ENCODE results near the gene VAMP2.

The VAMP2 gene

GRCh38 chr17:8138374-8138671 lies 24.4 kb downstream of the VAMP2 start:
- no peaks in the 10 kb centered on the region for H3K27me3 ChIP-seq (ENCODE audit: low read depth, low read length)
- H3K9me3 ChIP-seq (ENCODE audit: control insufficient read depth in 1 of 2, low read length in 2 of 2): no peaks in the 10 kb centered on the region
- H3K27ac ChIP-seq (ENCODE audit: low read length): peak overlapping the region; percentile 80
- H3K4me3 ChIP-seq (ENCODE audit: low read depth in 1 of 2, low read length in 2 of 2): peak overlapping the region; percentile 30 to 43
- peaks cover 0 to 22% of the 10 kb centered on the region in 2 donors for H3K4me1 ChIP-seq (ENCODE audit: control insufficient read depth in 1 of 2, insufficient read depth in 2 of 2, low read length in 2 of 2)
- peaks cover 35 to 37% of the 10 kb centered on the region in 2 donors for H3K36me3 ChIP-seq (ENCODE audit: control insufficient read depth in 1 of 2, insufficient read depth in 2 of 2, low read length in 2 of 2)

GRCh38 chr17:8137645-8138373 lies 24.9 kb downstream of the VAMP2 start:
- Histone ChIP-seq H3K27ac (ENCODE audit: low read length) (peak overlapping the region; percentile 80), H3K9me3 (ENCODE audit: control insufficient read depth in 1 of 2, low read length in 2 of 2) (no peaks in the 10 kb centered on the region), H3K36me3 (ENCODE audit: control insufficient read depth in 1 of 2, insufficient read depth in 2 of 2, low read length in 2 of 2) (peaks cover 32 to 35% of the 10 kb centered on the region in 2 donors), H3K4me1 (ENCODE audit: control insufficient read depth in 1 of 2, insufficient read depth in 2 of 2, low read length in 2 of 2) (peaks cover 0 to 22% of the 10 kb centered on the region in 2 donors), H3K27me3 (ENCODE audit: low read depth, low read length) (no peaks in the 10 kb centered on the region), H3K4me3 (ENCODE audit: low read depth in 1 of 2, low read length in 2 of 2) (peak overlapping the region; percentile 30 to 43)

- peaks cover 0 to 7% of the 10 kb centered on the region in 2 donors for H3K4me1 ChIP-seq (ENCODE audit: control insufficient read depth in 1 of 2, insufficient read depth in 2 of 2, low read length in 2 of 2)
- no peaks in the 10 kb centered on the region for H3K9me3 ChIP-seq (ENCODE audit: control insufficient read depth in 1 of 2, low read length in 2 of 2)
- H3K27ac ChIP-seq (ENCODE audit: low read length): no peak overlapping the region
- no peak overlapping the region for H3K4me3 ChIP-seq (ENCODE audit: low read depth in 1 of 2, low read length in 2 of 2)
- no peaks in the 10 kb centered on the region for H3K27me3 ChIP-seq (ENCODE audit: low read depth, low read length)
- H3K36me3 ChIP-seq (ENCODE audit: control insufficient read depth in 1 of 2, insufficient read depth in 2 of 2, low read length in 2 of 2): no peaks in the 10 kb centered on the region
These were observed 28.8 kb downstream of the VAMP2 start for GRCh38 chr17:8133941-8134340.

DNA sequence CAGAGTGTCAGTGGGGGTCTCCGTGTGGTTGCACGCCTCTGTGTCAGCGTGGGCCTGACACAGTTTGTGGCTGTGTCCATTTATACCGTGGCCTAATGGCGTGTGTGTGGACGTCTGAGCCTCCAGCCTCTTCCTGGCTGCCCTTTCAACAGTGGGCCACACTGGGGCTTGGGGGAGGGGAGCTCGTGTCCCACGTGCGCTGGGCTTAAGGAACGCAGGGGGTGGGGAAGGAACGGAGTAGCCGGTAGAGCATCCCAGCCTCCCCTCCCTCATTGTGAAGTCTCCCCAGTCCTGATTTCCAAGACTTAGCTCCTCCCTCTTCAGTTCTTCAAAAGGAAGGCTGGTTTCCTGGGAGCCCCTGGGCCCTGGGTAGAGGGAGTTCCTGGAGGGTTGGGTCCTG lies 29.3 kb downstream of the VAMP2 start:
- Histone ChIP-seq H3K4me3 (ENCODE audit: low read depth in 1 of 2, low read length in 2 of 2) (no peak overlapping the region), H3K9me3 (ENCODE audit: control insufficient read depth in 1 of 2, low read length in 2 of 2) (no peaks in the 10 kb centered on the region), H3K27ac (ENCODE audit: low read length) (no peak overlapping the region), H3K27me3 (ENCODE audit: low read depth, low read length) (no peaks in the 10 kb centered on the region), H3K36me3 (ENCODE audit: control insufficient read depth in 1 of 2, insufficient read depth in 2 of 2, low read length in 2 of 2) (no peaks in the 10 kb centered on the region), H3K4me1 (ENCODE audit: control insufficient read depth in 1 of 2, insufficient read depth in 2 of 2, low read length in 2 of 2) (peaks cover 0 to 7% of the 10 kb centered on the region in 2 donors)

GRCh38 chr17:8131844-8132441 lies 30.8 kb downstream of the VAMP2 start:
- H3K4me3 ChIP-seq (ENCODE audit: low read depth in 1 of 2, low read length in 2 of 2): no peak overlapping the region
- H3K9me3 ChIP-seq (ENCODE audit: control insufficient read depth in 1 of 2, low read length in 2 of 2): no peaks in the 10 kb centered on the region
- H3K36me3 ChIP-seq (ENCODE audit: control insufficient read depth in 1 of 2, insufficient read depth in 2 of 2, low read length in 2 of 2): no peaks in the 10 kb centered on the region
- H3K4me1 ChIP-seq (ENCODE audit: control insufficient read depth in 1 of 2, insufficient read depth in 2 of 2, low read length in 2 of 2): peaks cover 0 to 4% of the 10 kb centered on the region in 2 donors
- no peak overlapping the region for H3K27ac ChIP-seq (ENCODE audit: low read length)
- peaks cover 3% of the 10 kb centered on the region for H3K27me3 ChIP-seq (ENCODE audit: low read depth, low read length)

GRCh38 chr17:8128125-8128784 lies 34.5 kb downstream of the VAMP2 start:
- Histone ChIP-seq H3K4me1 (ENCODE audit: control insufficient read depth in 1 of 2, insufficient read depth in 2 of 2, low read length in 2 of 2) (peaks cover 13 to 36% of the 10 kb centered on the region in 2 donors), H3K9me3 (ENCODE audit: control insufficient read depth in 1 of 2, low read length in 2 of 2) (no peaks in the 10 kb centered on the region), H3K36me3 (ENCODE audit: control insufficient read depth in 1 of 2, insufficient read depth in 2 of 2, low read length in 2 of 2) (no peaks in the 10 kb centered on the region), H3K27me3 (ENCODE audit: low read depth, low read length) (peaks cover 22% of the 10 kb centered on the region), H3K4me3 (ENCODE audit: low read depth in 1 of 2, low read length in 2 of 2) (no peak overlapping the region), H3K27ac (ENCODE audit: low read length) (no peak overlapping the region)

GRCh38 chr17:8126491-8127066 lies 36.2 kb downstream of the VAMP2 start:
- H3K27ac ChIP-seq (ENCODE audit: low read length): no peak overlapping the region
- peaks cover 13 to 52% of the 10 kb centered on the region in 2 donors for H3K4me1 ChIP-seq (ENCODE audit: control insufficient read depth in 1 of 2, insufficient read depth in 2 of 2, low read length in 2 of 2)
- H3K9me3 ChIP-seq (ENCODE audit: control insufficient read depth in 1 of 2, low read length in 2 of 2): no peaks in the 10 kb centered on the region
- H3K4me3 ChIP-seq (ENCODE audit: low read depth in 1 of 2, low read length in 2 of 2): peak overlapping the region; percentile 72 to 81
- no peaks in the 10 kb centered on the region for H3K36me3 ChIP-seq (ENCODE audit: control insufficient read depth in 1 of 2, insufficient read depth in 2 of 2, low read length in 2 of 2)
- peaks cover 31% of the 10 kb centered on the region for H3K27me3 ChIP-seq (ENCODE audit: low read depth, low read length)

- Histone ChIP-seq H3K27me3 (ENCODE audit: low read depth, low read length) (peaks cover 31% of the 10 kb centered on the region), H3K4me3 (ENCODE audit: low read depth in 1 of 2, low read length in 2 of 2) (peak overlapping the region; percentile 72 to 81), H3K9me3 (ENCODE audit: control insufficient read depth in 1 of 2, low read length in 2 of 2) (no peaks in the 10 kb centered on the region), H3K4me1 (ENCODE audit: control insufficient read depth in 1 of 2, insufficient read depth in 2 of 2, low read length in 2 of 2) (peaks cover 13 to 58% of the 10 kb centered on the region in 2 donors), H3K27ac (ENCODE audit: low read length) (no peak overlapping the region), H3K36me3 (ENCODE audit: control insufficient read depth in 1 of 2, insufficient read depth in 2 of 2, low read length in 2 of 2) (no peaks in the 10 kb centered on the region)
These were observed 36.7 kb downstream of the VAMP2 start for GRCh38 chr17:8125947-8126490.

- Histone ChIP-seq H3K4me1 (ENCODE audit: control insufficient read depth in 1 of 2, insufficient read depth in 2 of 2, low read length in 2 of 2) (peaks cover 14 to 63% of the 10 kb centered on the region in 2 donors), H3K36me3 (ENCODE audit: control insufficient read depth in 1 of 2, insufficient read depth in 2 of 2, low read length in 2 of 2) (no peaks in the 10 kb centered on the region), H3K27ac (ENCODE audit: low read length) (no peak overlapping the region), H3K9me3 (ENCODE audit: control insufficient read depth in 1 of 2, low read length in 2 of 2) (no peaks in the 10 kb centered on the region), H3K27me3 (ENCODE audit: low read depth, low read length) (peaks cover 31% of the 10 kb centered on the region), H3K4me3 (ENCODE audit: low read depth in 1 of 2, low read length in 2 of 2) (peak overlapping the region; percentile 72 to 81)
These were observed 37.4 kb downstream of the VAMP2 start for GRCh38 chr17:8125154-8125946.

- H3K27ac ChIP-seq (ENCODE audit: low read length): no peak overlapping the region
- peaks cover 31% of the 10 kb centered on the region for H3K27me3 ChIP-seq (ENCODE audit: low read depth, low read length)
These were observed 38.2 kb downstream of the VAMP2 start for GRCh38 chr17:8124350-8125153.

More at GRCh38 chr17:8124350-8125153, 38.2 kb downstream of the VAMP2 start:
- Histone ChIP-seq H3K36me3 (ENCODE audit: control insufficient read depth in 1 of 2, insufficient read depth in 2 of 2, low read length in 2 of 2) (no peaks in the 10 kb centered on the region), H3K4me1 (ENCODE audit: control insufficient read depth in 1 of 2, insufficient read depth in 2 of 2, low read length in 2 of 2) (peaks cover 21 to 63% of the 10 kb centered on the region in 2 donors), H3K9me3 (ENCODE audit: control insufficient read depth in 1 of 2, low read length in 2 of 2) (no peaks in the 10 kb centered on the region), H3K4me3 (ENCODE audit: low read depth in 1 of 2, low read length in 2 of 2) (peak overlapping the region; percentile 73 to 81)

Measured in muscle layer of duodenum (tissue), 2 donors.